Gastrocnemius medialis (tissue), 4 donors: ENCODE results near the gene ACACB. TPM values are rescaled to one million over a fixed set of nuclear protein-coding genes. Genes with fewer than 3 reads are reported as not detected.

Source experiments
- ATAC-seq, 2 donors: fragments of 150-250 bp; one replicate each; pipeline ENCODE4 v1.9.1; 2016
- DNase-seq, 2 donors: peaks; one replicate each; pipeline ENCODE4 v3.0.0-alpha.2; 2019
- H3K27ac ChIP-seq, 4 donors: fragments of 200-600 bp; sonication (generic); 1 replicate in 1 of 4; 2 replicates in 3 of 4; pipeline ENCODE4 v1.5.1; 2016 to 2018; ENCODE audit warnings: mild to moderate bottlenecking in 2 of 4, moderate library complexity in 1 of 4
- H3K27me3 ChIP-seq, 3 donors: fragments of 200-600 bp; sonication (generic) in 2 of 3; 1 replicate in 1 of 3; 2 replicates in 2 of 3; pipeline versions ENCODE4 v1.5.1 to v1.6.0; 2016 to 2019; ENCODE audit warnings: mild to moderate bottlenecking in 1 of 3, moderate library complexity in 1 of 3
- H3K36me3 ChIP-seq, 2 donors: fragments of 200-600 bp; sonication (generic) in 1 of 2; one replicate each; pipeline ENCODE4 v1.5.1; 2017 to 2018
- H3K4me1 ChIP-seq, 2 donors: fragments of 200-600 bp; sonication (generic) in 1 of 2; one replicate each; pipeline ENCODE4 v1.5.1; 2016 to 2017; ENCODE audit warnings: mild to moderate bottlenecking in 2 of 2
- H3K4me3 ChIP-seq, 4 donors: fragments of 200-600 bp; sonication (generic) in 3 of 4; 1 replicate in 1 of 4; 2 replicates in 3 of 4; pipeline ENCODE4 v1.5.1; 2016 to 2019; ENCODE audit warnings: mild to moderate bottlenecking in 2 of 4
- H3K9me3 ChIP-seq, 3 donors: fragments of 200-600 bp; sonication (generic) in 2 of 3; 1 replicate in 1 of 3; 2 replicates in 2 of 3; pipeline ENCODE4 v1.5.1; 2016 to 2019
- CTCF ChIP-seq, 5 experiments: fragments of 450-650 bp in 3 of 5; fragments of 200-600 bp in 2 of 5; sonication (generic) in 2 of 5; IDR thresholded peaks in 4 of 5; conservative IDR thresholded peaks in 1 of 5; 1 replicate in 4 of 5; 2 replicates in 1 of 5; pipeline ENCODE4 v1.5.1; 2016 to 2019; ENCODE audit warnings: antibody characterized with exemption in 5 of 5, mild to moderate bottlenecking in 3 of 5, moderate library complexity in 3 of 5
- POLR2A ChIP-seq, 2 donors: fragments of 450-650 bp; IDR thresholded peaks; one replicate each; pipeline ENCODE4 v1.6.1; 2017; ENCODE audit warnings: antibody characterized with exemption in 2 of 2, mild to moderate bottlenecking in 2 of 2, moderate library complexity in 2 of 2
- in situ Hi-C, 4 donors: fragments of 200-750 bp; cut with MboI; loops; one replicate each; pipeline versions ENCODE4 v1.15.0 to v1.8.0; 2017; ENCODE audit warnings: low sequenced_read_pairs in 4 of 4
- intact Hi-C: fragments of 100-400 bp; cut with DNase I; formaldehyde crosslinking; loops from one replicate; pipeline ENCODE4 v1.15.1; 2023; ENCODE audit warnings: low total_unique reads
- total RNA-seq, 4 donors: library from RNA; depleted of rRNA; stranded (reverse); fragments of >200 nt; gene quantifications; one replicate each; pipeline versions ENCODE4 v1.1.0 to v1.2.3, GENCODE V29; 2016

ACACB gene
- total RNA-seq, 4 donors from 2014 or later, result 595 to 1,103 (median 698) TPM

- Histone ChIP-seq H3K4me3 (peak overlapping the region; percentile 40 to 71 (median 56)), H3K36me3 (peaks cover 0 to 11% of the 10 kb centered on the region in 2 donors), H3K27me3 (no peaks in the 10 kb centered on the region), H3K27ac (peak overlapping the region; percentile 93 to 99 (median 97)), H3K4me1 (peaks cover 59 to 82% of the 10 kb centered on the region in 2 donors), H3K9me3 (no peaks in the 10 kb centered on the region)
- intact Hi-C loops, result no loop called here
- in situ Hi-C loops, result no loop called here
- peak; percentile 64 to 85 for DNase-seq
- peak in 4 of 5 experiments; percentile 55 to 71 (median 58) for TF ChIP-seq CTCF (IDR thresholded peaks at IDR 0.05 in 4 of 5, conservative IDR thresholded peaks at IDR 0.05 in 1 of 5)
- TF ChIP-seq POLR2A (IDR thresholded peaks at IDR 0.05), result peak in 1 of 2 donors; percentile 9
- ATAC-seq, result peak; percentile 4 to 12
These were observed 18.0 kb downstream of the ACACB start for GRCh38 chr12:109134186-109134917.

DNA sequence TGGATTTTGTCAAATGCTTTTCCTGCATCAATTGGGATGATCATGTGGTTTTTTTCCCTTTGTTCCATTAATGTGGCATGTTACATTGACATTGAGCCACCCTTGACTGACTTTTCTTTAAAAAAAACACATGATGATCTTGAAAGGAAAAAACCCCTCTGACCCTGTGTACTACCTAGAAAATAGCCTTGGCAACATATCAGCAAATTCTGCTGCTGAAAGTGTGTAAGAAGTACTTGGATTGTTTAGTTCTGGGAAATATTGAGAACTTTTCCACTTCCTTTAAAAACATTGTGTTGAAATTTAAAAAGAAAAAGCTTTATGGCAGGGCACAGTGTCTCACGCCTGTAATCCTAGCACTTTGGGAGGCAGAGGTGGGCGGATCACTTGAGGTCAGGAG, 20.7 kb downstream of the ACACB start:
- in situ Hi-C loops, result no loop called here
- H3K4me1 ChIP-seq, result peaks cover 73 to 88% of the 10 kb centered on the region in 2 donors
- peak overlapping the region; percentile 93 to 99 (median 97) for H3K27ac ChIP-seq
- H3K4me3 ChIP-seq, result peak overlapping the region in 3 of 4 donors; percentile 0 to 63 (median 1)
- intact Hi-C loops, result no loop called here
- DNase-seq (no peak), ATAC-seq (no peak)
- no peak for TF ChIP-seq CTCF (IDR thresholded peaks at IDR 0.05 in 4 of 5, conservative IDR thresholded peaks at IDR 0.05 in 1 of 5)
- TF ChIP-seq POLR2A (IDR thresholded peaks at IDR 0.05), result no peak
- H3K9me3 ChIP-seq, result no peaks in the 10 kb centered on the region
- H3K36me3 ChIP-seq, result peaks cover 0 to 37% of the 10 kb centered on the region in 2 donors
- no peaks in the 10 kb centered on the region for H3K27me3 ChIP-seq

GRCh38 chr12:109139360-109139759, 23.0 kb downstream of the ACACB start:
- Histone ChIP-seq H3K9me3 (no peaks in the 10 kb centered on the region), H3K4me3 (no peak overlapping the region), H3K36me3 (peaks cover 0 to 50% of the 10 kb centered on the region in 2 donors), H3K4me1 (peaks cover 91 to 98% of the 10 kb centered on the region in 2 donors), H3K27me3 (no peaks in the 10 kb centered on the region), H3K27ac (peak overlapping the region; percentile 93 to 99 (median 97))
- no peak for ATAC-seq
- TF ChIP-seq CTCF (IDR thresholded peaks at IDR 0.05 in 4 of 5, conservative IDR thresholded peaks at IDR 0.05 in 1 of 5) (no peak), POLR2A (IDR thresholded peaks at IDR 0.05) (no peak)
- intact Hi-C loops, result no loop called here
- DNase-seq, result no peak
- in situ Hi-C loops, result no loop called here

DNA sequence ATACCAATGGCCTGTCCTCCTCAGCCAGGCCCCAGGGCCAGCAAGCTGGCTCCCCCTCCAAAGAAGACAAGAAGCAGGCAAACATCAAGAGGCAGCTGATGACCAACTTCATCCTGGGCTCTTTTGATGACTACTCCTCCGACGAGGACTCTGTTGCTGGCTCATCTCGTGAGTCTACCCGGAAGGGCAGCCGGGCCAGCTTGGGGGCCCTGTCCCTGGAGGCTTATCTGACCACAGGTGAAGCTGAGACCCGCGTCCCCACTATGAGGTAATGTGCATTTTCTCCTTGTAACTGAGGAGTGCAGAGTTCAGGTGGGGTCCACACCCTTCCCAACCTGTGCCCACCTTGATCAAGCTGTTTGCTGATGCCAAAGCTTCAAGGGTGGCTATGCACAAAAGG, 23.4 kb downstream of the ACACB start:
- peaks cover 88 to 98% of the 10 kb centered on the region in 2 donors for H3K4me1 ChIP-seq
- H3K4me3 ChIP-seq, result no peak overlapping the region
- in situ Hi-C loops (no loop called here), intact Hi-C loops (no loop called here)
- H3K9me3 ChIP-seq, result no peaks in the 10 kb centered on the region
- H3K27ac ChIP-seq, result peak overlapping the region; percentile 93 to 99 (median 97)
- DNase-seq (no peak), ATAC-seq (no peak)
- peaks cover 0 to 50% of the 10 kb centered on the region in 2 donors for H3K36me3 ChIP-seq
- no peaks in the 10 kb centered on the region for H3K27me3 ChIP-seq
- TF ChIP-seq POLR2A (IDR thresholded peaks at IDR 0.05), result no peak
- TF ChIP-seq CTCF (IDR thresholded peaks at IDR 0.05 in 4 of 5, conservative IDR thresholded peaks at IDR 0.05 in 1 of 5), result no peak
